Left lung (tissue), 10 donors: Measurements from ENCODE around the gene CCDC102A. TPM values are rescaled to one million over a fixed set of nuclear protein-coding genes. Genes with fewer than 3 reads are reported as not detected.

Experiments used
- ATAC-seq: fragments of 200-7000 bp; cut with Tn5 transposase; one replicate; pipeline ENCODE4 v1.9.1; 2020; ENCODE audit warnings: moderate library complexity
- DNase-seq, 4 donors: peaks; one replicate each; pipeline ENCODE4 v3.0.0-alpha.2; 2013 to 2020
- H3K27ac ChIP-seq, 2 donors: fragments of 200-600 bp; sonication (generic) in 1 of 2; one replicate each; pipeline versions ENCODE4 v1.5.0 to v1.8.0; 2020 to 2021
- H3K27me3 ChIP-seq, 2 donors: fragments of 200-600 bp; sonication (generic) in 1 of 2; one replicate each; pipeline versions ENCODE4 v1.5.0 to v1.8.0; 2020 to 2021
- H3K36me3 ChIP-seq, 2 donors: fragments of 200-600 bp; sonication (generic) in 1 of 2; one replicate each; pipeline versions ENCODE4 v1.5.0 to v1.8.0; 2020 to 2021
- H3K4me1 ChIP-seq, 2 donors: fragments of 200-600 bp; one replicate each; pipeline ENCODE4 v1.8.0; 2021
- H3K4me3 ChIP-seq, 2 donors: fragments of 200-600 bp; sonication (generic) in 1 of 2; one replicate each; pipeline versions ENCODE4 v1.5.0 to v1.8.0; 2020 to 2021; ENCODE audit warnings: mild to moderate bottlenecking in 1 of 2
- H3K9me3 ChIP-seq, 2 donors: fragments of 200-600 bp; sonication (generic) in 1 of 2; one replicate each; pipeline versions ENCODE4 v1.5.0 to v1.8.0; 2020 to 2021
- CTCF ChIP-seq, 2 donors: fragments of 200-600 bp; sonication (generic) in 1 of 2; IDR thresholded peaks; one replicate each; pipeline versions ENCODE4 v1.5.0 to v1.8.0; 2021; ENCODE audit warnings: antibody characterized with exemption in 2 of 2
- intact Hi-C, 2 donors: fragments of 100-400 bp; cut with DNase I; formaldehyde crosslinking; loops; one replicate each; pipeline versions ENCODE4 v1.11.2 to v1.14.2; 2022
- polyA plus RNA-seq, 6 donors: library from polyadenylated mRNA; unstranded; fragments of 120-200 nt; gene quantifications; one replicate each; pipeline ENCODE4 v1.2.1, GENCODE V29; 2013; ENCODE audit not compliant: insufficient read length in 6 of 6
- total RNA-seq, 2 donors: library from RNA; stranded (reverse); fragmentation: NEBNext Ultra II Directional; extraction: Animal tissue kit (Norgen Biotek cat#: 25700); gene quantifications; one replicate each; pipeline ENCODE4 v1.2.1, GENCODE V29; 2021
- donor health status: DM: no; HTN: yes; CAD: no.
- donor health status: DM: no; HTN: no; CAD: no.

The CCDC102A gene
- total and polyA plus RNA-seq, 8 donors = 5.2 to 18.4 (median 13.0) TPM

- intact Hi-C loops = no loop called here
These were observed 31.3 kb upstream of the CCDC102A start for GRCh38 chr16:57567691-57568090.

GRCh38 chr16:57566436-57566835 lies 30.1 kb upstream of the CCDC102A start:
- no peak overlapping the region for H3K27ac ChIP-seq
- H3K36me3 ChIP-seq = no peaks in the 10 kb centered on the region
- no peak for ATAC-seq
- intact Hi-C loops = no loop called here
- TF ChIP-seq CTCF (IDR thresholded peaks at IDR 0.05) = no peak
- no peak overlapping the region for H3K4me3 ChIP-seq
- H3K9me3 ChIP-seq = peaks cover 0 to 2% of the 10 kb centered on the region in 2 donors
- H3K4me1 ChIP-seq = no peaks in the 10 kb centered on the region
- DNase-seq = no peak
- H3K27me3 ChIP-seq = peaks cover 0 to 28% of the 10 kb centered on the region in 2 donors

More at GRCh38 chr16:57567691-57568090, 31.3 kb upstream of the CCDC102A start:
- H3K9me3 ChIP-seq = no peaks in the 10 kb centered on the region
- H3K36me3 ChIP-seq = no peaks in the 10 kb centered on the region
- TF ChIP-seq CTCF (IDR thresholded peaks at IDR 0.05) = no peak
- H3K4me1 ChIP-seq = no peaks in the 10 kb centered on the region
- peaks cover 0 to 25% of the 10 kb centered on the region in 2 donors for H3K27me3 ChIP-seq
- H3K27ac ChIP-seq = no peak overlapping the region
- no peak for ATAC-seq
- H3K4me3 ChIP-seq = no peak overlapping the region
- DNase-seq = no peak

- no peak for ATAC-seq
- intact Hi-C loops = no loop called here
These were observed 29.1 kb upstream of the CCDC102A start for GRCh38 chr16:57565461-57565860.

GRCh38 chr16:57564571-57565270 lies 28.4 kb upstream of the CCDC102A start:
- Histone ChIP-seq H3K9me3 (peaks cover 0 to 14% of the 10 kb centered on the region in 2 donors), H3K4me1 (no peaks in the 10 kb centered on the region), H3K27me3 (peaks cover 0 to 28% of the 10 kb centered on the region in 2 donors), H3K27ac (no peak overlapping the region), H3K36me3 (no peaks in the 10 kb centered on the region), H3K4me3 (no peak overlapping the region)
- ATAC-seq = no peak
- no peak for TF ChIP-seq CTCF (IDR thresholded peaks at IDR 0.05)
- intact Hi-C loops = no loop called here
- DNase-seq = no peak

More at GRCh38 chr16:57565461-57565860, 29.1 kb upstream of the CCDC102A start:
- TF ChIP-seq CTCF (IDR thresholded peaks at IDR 0.05) = no peak
- H3K36me3 ChIP-seq = no peaks in the 10 kb centered on the region
- no peak overlapping the region for H3K27ac ChIP-seq
- H3K9me3 ChIP-seq = peaks cover 0 to 7% of the 10 kb centered on the region in 2 donors
- no peak for DNase-seq
- no peak overlapping the region for H3K4me3 ChIP-seq
- H3K27me3 ChIP-seq = peaks cover 0 to 28% of the 10 kb centered on the region in 2 donors
- H3K4me1 ChIP-seq = no peaks in the 10 kb centered on the region

- ATAC-seq = no peak
- intact Hi-C loops = no loop called here
These were observed 27.4 kb upstream of the CCDC102A start for GRCh38 chr16:57563761-57564160.

More at GRCh38 chr16:57563761-57564160, 27.4 kb upstream of the CCDC102A start:
- DNase-seq = no peak
- H3K27ac ChIP-seq = no peak overlapping the region
- no peaks in the 10 kb centered on the region for H3K4me1 ChIP-seq
- TF ChIP-seq CTCF (IDR thresholded peaks at IDR 0.05) = no peak
- peaks cover 0 to 28% of the 10 kb centered on the region in 2 donors for H3K27me3 ChIP-seq
- H3K36me3 ChIP-seq = no peaks in the 10 kb centered on the region
- peaks cover 0 to 16% of the 10 kb centered on the region in 2 donors for H3K9me3 ChIP-seq
- no peak overlapping the region for H3K4me3 ChIP-seq
